Measurements from ENCODE around the gene ANXA9. TPM values are rescaled to one million over a fixed set of nuclear protein-coding genes. Genes with fewer than 3 reads are reported as not detected.
A peak's percentile ranks its signal among the peaks of the same experiment; 100 is the strongest.

The ANXA9 gene
- total RNA-seq, 1 donor from 2014 or later = not detected

DNA sequence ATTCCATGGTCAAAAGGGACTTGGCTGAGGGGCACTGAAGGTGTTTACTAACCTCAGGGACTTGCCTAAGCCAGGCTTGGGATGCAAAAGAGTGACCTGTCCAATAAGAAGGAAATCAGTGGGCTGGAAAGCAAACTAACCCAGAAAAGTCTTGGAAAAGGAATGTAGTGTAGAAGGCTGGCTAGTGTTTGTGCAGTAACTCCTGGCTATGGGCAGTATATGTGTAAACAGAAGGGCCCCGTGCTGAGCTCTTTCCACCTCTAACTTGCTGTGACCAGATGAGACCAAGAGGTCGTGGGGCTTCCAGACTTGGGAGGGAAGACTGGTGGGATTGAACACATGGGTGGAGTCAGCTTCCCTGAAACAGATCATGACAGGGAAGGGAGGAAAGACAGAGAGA is 20.5 kb downstream of the ANXA9 start:
- peaks cover 3% of the 10 kb centered on the region for H3K79me2 ChIP-seq (ENCODE audit: insufficient read depth, low read length)
- no peak overlapping the region for H3K4me3 ChIP-seq (ENCODE audit: insufficient read depth, low read depth, low read length)
- H3K4me1 Mint-ChIP-seq (ENCODE audit: low read depth, unreplicated experiment) = peaks cover 45% of the 10 kb centered on the region
- DNase-seq (ENCODE audit: low read depth) (no peak), FAIRE-seq (no peak)
- no peaks in the 10 kb centered on the region for H3K9me3 ChIP-seq (ENCODE audit: insufficient read depth, low read depth, low read length)
- peaks cover 51% of the 10 kb centered on the region for H3K4me1 ChIP-seq (ENCODE audit: insufficient read depth, low read length)
- no peak overlapping the region for H3K9ac ChIP-seq (ENCODE audit: low read length)
- H2AFZ ChIP-seq (ENCODE audit: low read depth, low read length) = no peak overlapping the region
- H3K4me3 Mint-ChIP-seq (ENCODE audit: unreplicated experiment) = no peak overlapping the region
- H3K27me3 ChIP-seq (ENCODE audit: insufficient read depth, low read length) = no peaks in the 10 kb centered on the region
- no peak for TF ChIP-seq EZH2 (IDR thresholded peaks at IDR 0.05; ENCODE audit: insufficient read depth, low read length)
- TF ChIP-seq, protein P1, sequence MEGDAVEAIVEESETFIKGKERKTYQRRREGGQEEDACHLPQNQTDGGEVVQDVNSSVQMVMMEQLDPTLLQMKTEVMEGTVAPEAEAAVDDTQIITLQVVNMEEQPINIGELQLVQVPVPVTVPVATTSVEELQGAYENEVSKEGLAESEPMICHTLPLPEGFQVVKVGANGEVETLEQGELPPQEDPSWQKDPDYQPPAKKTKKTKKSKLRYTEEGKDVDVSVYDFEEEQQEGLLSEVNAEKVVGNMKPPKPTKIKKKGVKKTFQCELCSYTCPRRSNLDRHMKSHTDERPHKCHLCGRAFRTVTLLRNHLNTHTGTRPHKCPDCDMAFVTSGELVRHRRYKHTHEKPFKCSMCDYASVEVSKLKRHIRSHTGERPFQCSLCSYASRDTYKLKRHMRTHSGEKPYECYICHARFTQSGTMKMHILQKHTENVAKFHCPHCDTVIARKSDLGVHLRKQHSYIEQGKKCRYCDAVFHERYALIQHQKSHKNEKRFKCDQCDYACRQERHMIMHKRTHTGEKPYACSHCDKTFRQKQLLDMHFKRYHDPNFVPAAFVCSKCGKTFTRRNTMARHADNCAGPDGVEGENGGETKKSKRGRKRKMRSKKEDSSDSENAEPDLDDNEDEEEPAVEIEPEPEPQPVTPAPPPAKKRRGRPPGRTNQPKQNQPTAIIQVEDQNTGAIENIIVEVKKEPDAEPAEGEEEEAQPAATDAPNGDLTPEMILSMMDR (IDR thresholded peaks at IDR 0.05; ENCODE audit: insufficient read depth, low read depth, low read length) = no peak
- peaks cover 5% of the 10 kb centered on the region for H3K36me3 Mint-ChIP-seq (ENCODE audit: low read depth, unreplicated experiment)
- H3K27ac Mint-ChIP-seq (ENCODE audit: unreplicated experiment) = peak overlapping the region; percentile 69
- H3K27me3 Mint-ChIP-seq (ENCODE audit: low read depth, unreplicated experiment) = no peaks in the 10 kb centered on the region
- no peaks in the 10 kb centered on the region for H3K9me3 Mint-ChIP-seq (ENCODE audit: unreplicated experiment)
- H3K36me3 ChIP-seq (ENCODE audit: insufficient read depth, low read length) = no peaks in the 10 kb centered on the region
- no peaks in the 10 kb centered on the region for H4K20me1 ChIP-seq (ENCODE audit: insufficient read depth, low read length)
- H3K27ac ChIP-seq (ENCODE audit: low read depth, low read length) = no peak overlapping the region
- H3K4me2 ChIP-seq (ENCODE audit: low read length) = no peak overlapping the region

DNA sequence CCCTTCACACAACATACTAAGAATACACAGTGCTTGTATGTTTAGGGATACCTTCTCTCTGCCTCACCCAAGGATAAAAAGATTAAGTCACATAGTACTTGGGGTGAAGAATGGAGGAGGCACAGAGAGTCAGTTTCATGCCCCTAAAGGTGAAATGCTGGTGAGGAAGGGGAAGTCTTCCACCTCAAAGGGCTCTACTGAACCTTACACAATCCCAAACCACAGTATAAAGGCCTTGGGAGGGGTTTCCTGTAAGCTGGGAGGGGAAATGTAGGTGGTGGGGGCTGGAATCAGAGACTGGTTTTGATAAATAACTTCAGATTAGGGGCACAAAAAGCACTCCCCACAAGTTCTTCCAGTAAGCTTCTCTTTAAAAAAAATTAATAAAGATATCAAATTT is 21.1 kb downstream of the ANXA9 start:
- Histone ChIP-seq H3K4me1 (ENCODE audit: insufficient read depth, low read length) (peaks cover 52% of the 10 kb centered on the region), H3K4me3 (ENCODE audit: insufficient read depth, low read depth, low read length) (no peak overlapping the region), H4K20me1 (ENCODE audit: insufficient read depth, low read length) (no peaks in the 10 kb centered on the region), H3K79me2 (ENCODE audit: insufficient read depth, low read length) (peaks cover 3% of the 10 kb centered on the region), H3K27me3 (ENCODE audit: insufficient read depth, low read length) (no peaks in the 10 kb centered on the region), H3K36me3 (ENCODE audit: insufficient read depth, low read length) (no peaks in the 10 kb centered on the region), H2AFZ (ENCODE audit: low read depth, low read length) (no peak overlapping the region), H3K27ac (ENCODE audit: low read depth, low read length) (no peak overlapping the region), H3K9me3 (ENCODE audit: insufficient read depth, low read depth, low read length) (no peaks in the 10 kb centered on the region), H3K9ac (ENCODE audit: low read length) (no peak overlapping the region), H3K4me2 (ENCODE audit: low read length) (no peak overlapping the region)
- DNase-seq (ENCODE audit: low read depth) = no peak
- no peak for TF ChIP-seq EZH2 (IDR thresholded peaks at IDR 0.05; ENCODE audit: insufficient read depth, low read length)
- TF ChIP-seq, protein P1 (IDR thresholded peaks at IDR 0.05; ENCODE audit: insufficient read depth, low read depth, low read length) = no peak
- FAIRE-seq = no peak
- Mint-ChIP-seq H3K36me3 (ENCODE audit: low read depth, unreplicated experiment) (peaks cover 5% of the 10 kb centered on the region), H3K4me1 (ENCODE audit: low read depth, unreplicated experiment) (peaks cover 50% of the 10 kb centered on the region), H3K9me3 (ENCODE audit: unreplicated experiment) (no peaks in the 10 kb centered on the region), H3K4me3 (ENCODE audit: unreplicated experiment) (no peak overlapping the region), H3K27me3 (ENCODE audit: low read depth, unreplicated experiment) (no peaks in the 10 kb centered on the region), H3K27ac (ENCODE audit: unreplicated experiment) (no peak overlapping the region)

DNA sequence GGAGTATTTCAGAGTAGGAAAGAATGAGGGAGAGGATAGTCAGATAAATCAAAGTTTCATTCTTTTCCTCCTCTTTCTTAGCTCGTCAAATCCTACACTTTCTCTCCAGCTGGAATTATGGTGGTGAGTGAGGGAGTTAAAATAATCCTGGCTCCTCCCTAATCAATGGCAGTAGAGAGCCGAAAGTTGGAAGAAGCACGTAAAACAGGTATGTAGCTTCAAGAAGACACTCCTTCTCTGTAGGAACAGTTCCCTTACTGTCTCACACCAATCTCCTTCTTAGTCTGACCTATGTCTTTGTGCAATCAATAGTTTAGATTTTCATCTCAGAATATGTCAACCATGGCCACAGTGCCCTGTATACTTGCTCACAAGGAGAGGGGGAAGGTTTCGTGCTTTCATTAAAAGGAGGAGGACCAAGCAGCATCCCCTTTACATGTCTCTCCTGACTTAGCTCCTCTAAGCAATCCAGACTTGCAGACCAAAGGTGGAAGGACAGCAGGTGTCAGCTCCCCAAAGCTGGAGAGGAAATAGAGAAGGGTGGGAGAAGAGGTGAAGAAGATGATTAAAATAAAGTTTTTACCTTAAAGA is 23.7 kb downstream of the ANXA9 start:
- Histone ChIP-seq H3K4me2 (ENCODE audit: low read length) (peak overlapping the region; percentile 91), H3K9me3 (ENCODE audit: insufficient read depth, low read depth, low read length) (no peaks in the 10 kb centered on the region), H3K36me3 (ENCODE audit: insufficient read depth, low read length) (no peaks in the 10 kb centered on the region), H4K20me1 (ENCODE audit: insufficient read depth, low read length) (no peaks in the 10 kb centered on the region), H3K9ac (ENCODE audit: low read length) (peak overlapping the region; percentile 83), H3K4me3 (ENCODE audit: insufficient read depth, low read depth, low read length) (peak overlapping the region; percentile 64), H3K4me1 (ENCODE audit: insufficient read depth, low read length) (peaks cover 47% of the 10 kb centered on the region), H3K27ac (ENCODE audit: low read depth, low read length) (peak overlapping the region; percentile 63), H3K27me3 (ENCODE audit: insufficient read depth, low read length) (no peaks in the 10 kb centered on the region), H2AFZ (ENCODE audit: low read depth, low read length) (peak overlapping the region; percentile 82), H3K79me2 (ENCODE audit: insufficient read depth, low read length) (peaks cover 6% of the 10 kb centered on the region)
- DNase-seq (ENCODE audit: low read depth) = no peak
- Mint-ChIP-seq H3K27me3 (ENCODE audit: low read depth, unreplicated experiment) (no peaks in the 10 kb centered on the region), H3K4me1 (ENCODE audit: low read depth, unreplicated experiment) (peaks cover 37% of the 10 kb centered on the region), H3K4me3 (ENCODE audit: unreplicated experiment) (peak overlapping the region; percentile 89), H3K27ac (ENCODE audit: unreplicated experiment) (peak overlapping the region; percentile 99), H3K9me3 (ENCODE audit: unreplicated experiment) (no peaks in the 10 kb centered on the region), H3K36me3 (ENCODE audit: low read depth, unreplicated experiment) (peaks cover 5% of the 10 kb centered on the region)
- no peak for FAIRE-seq
- TF ChIP-seq, protein P1 (IDR thresholded peaks at IDR 0.05; ENCODE audit: insufficient read depth, low read depth, low read length) = no peak
- no peak for TF ChIP-seq EZH2 (IDR thresholded peaks at IDR 0.05; ENCODE audit: insufficient read depth, low read length)

All from astrocyte (in vitro differentiated cells and primary cell).